ENCODE results near the gene STX7.

DNA sequence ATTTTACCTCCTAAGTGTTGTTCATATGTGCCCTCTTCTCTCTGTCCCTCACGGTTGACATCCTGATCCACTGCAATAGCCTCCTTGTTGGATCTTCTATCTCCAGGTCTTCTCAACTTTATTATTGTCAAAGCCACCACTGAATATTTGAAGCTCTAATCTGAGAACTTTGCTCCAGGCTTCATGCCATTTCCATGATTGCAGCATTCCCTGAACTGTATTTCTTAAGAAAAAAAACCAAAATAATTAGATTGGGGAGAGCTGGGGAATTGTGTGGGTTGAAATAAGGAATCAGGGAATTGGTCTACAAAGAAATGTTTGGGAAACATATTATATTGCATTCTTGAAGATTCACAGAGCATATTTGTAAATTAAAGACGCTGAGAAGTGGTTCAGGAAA lies 2.5 kb upstream of the STX7 start:
- TF ChIP-seq, protein P1, sequence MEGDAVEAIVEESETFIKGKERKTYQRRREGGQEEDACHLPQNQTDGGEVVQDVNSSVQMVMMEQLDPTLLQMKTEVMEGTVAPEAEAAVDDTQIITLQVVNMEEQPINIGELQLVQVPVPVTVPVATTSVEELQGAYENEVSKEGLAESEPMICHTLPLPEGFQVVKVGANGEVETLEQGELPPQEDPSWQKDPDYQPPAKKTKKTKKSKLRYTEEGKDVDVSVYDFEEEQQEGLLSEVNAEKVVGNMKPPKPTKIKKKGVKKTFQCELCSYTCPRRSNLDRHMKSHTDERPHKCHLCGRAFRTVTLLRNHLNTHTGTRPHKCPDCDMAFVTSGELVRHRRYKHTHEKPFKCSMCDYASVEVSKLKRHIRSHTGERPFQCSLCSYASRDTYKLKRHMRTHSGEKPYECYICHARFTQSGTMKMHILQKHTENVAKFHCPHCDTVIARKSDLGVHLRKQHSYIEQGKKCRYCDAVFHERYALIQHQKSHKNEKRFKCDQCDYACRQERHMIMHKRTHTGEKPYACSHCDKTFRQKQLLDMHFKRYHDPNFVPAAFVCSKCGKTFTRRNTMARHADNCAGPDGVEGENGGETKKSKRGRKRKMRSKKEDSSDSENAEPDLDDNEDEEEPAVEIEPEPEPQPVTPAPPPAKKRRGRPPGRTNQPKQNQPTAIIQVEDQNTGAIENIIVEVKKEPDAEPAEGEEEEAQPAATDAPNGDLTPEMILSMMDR (IDR thresholded peaks at IDR 0.05), result no peak
- no peak for TF ChIP-seq POLR2A (IDR thresholded peaks at IDR 0.05)

All from esophagus squamous epithelium (tissue), 4 donors.